ENCODE results near the gene BOC. TPM values are rescaled to one million over a fixed set of nuclear protein-coding genes. Genes with fewer than 3 reads are reported as not detected.

BOC gene
- total and polyA plus RNA-seq, 2 of the 4 experiments (the other 2 are of a cell fraction): 6.8 to 15.2 TPM

GRCh38 chr3:113194823-113195401 lies 16.4 kb upstream of the BOC start:
- H2BK20ac ChIP-seq (ENCODE audit: low read depth, low read length): no peak overlapping the region
- no peak overlapping the region for H3K4ac ChIP-seq (ENCODE audit: low read depth, low read length)
- no peaks in the 10 kb centered on the region for H3K9me1 ChIP-seq (ENCODE audit: insufficient read depth, low read length)
- no peak overlapping the region for H2AK9ac ChIP-seq (replicated peaks; ENCODE audit: low read depth, low read length, poor library complexity)
- no CpG with 5 or more reads among the region's 4 CpGs for WGBS, 2 experiments (ENCODE audit: extremely low coverage in 2 of 2, insufficient read length in 1 of 2)
- ChIA-PET CTCF (no interaction called here), POLR2A (ENCODE audit: unreplicated experiment) (no interaction called here)
- in situ Hi-C loops (cut with MboI; ENCODE audit: low sequenced_read_pairs) (no loop called here), dilution Hi-C loops (cut with HindIII; ENCODE audit: low sequenced_read_pairs, unreplicated experiment) (no loop called here), intact Hi-C loops (cut with micrococcal nuclease) (no loop called here)
- H2AFZ ChIP-seq (replicated peaks; ENCODE audit: low read length, poor library complexity): no peak overlapping the region
- peaks cover 5% of the 10 kb centered on the region; the same call in 1 of the 2 replicates for H3K4me1 ChIP-seq (ENCODE audit: control insufficient read depth, insufficient read depth, low read length)
- peak; percentile 70 for ATAC-seq (ENCODE audit: low read depth)
- no peak overlapping the region for H2BK5ac ChIP-seq (ENCODE audit: low read depth, low read length, poor library complexity, severe bottlenecking)
- H3K4me2 ChIP-seq (ENCODE audit: low read depth, low read length): no peak overlapping the region; the same call in 1 of the 2 replicates
- H3K14ac ChIP-seq (replicated peaks; ENCODE audit: low read depth, low read length): no peak overlapping the region
- H2BK120ac ChIP-seq (ENCODE audit: low read depth, low read length): no peak overlapping the region
- H3K23ac ChIP-seq (ENCODE audit: low read depth, low read length): no peak overlapping the region
- no peak overlapping the region for H3K4me3 ChIP-seq (ENCODE audit: insufficient read depth, low read depth, low read length)
- H2AK5ac ChIP-seq (ENCODE audit: low read depth, low read length): no peak overlapping the region
- peaks cover 7% of the 10 kb centered on the region; the same call in 1 of the 2 replicates for H3K27me3 ChIP-seq (ENCODE audit: control insufficient read depth, insufficient read depth, low read length)
- DNase-seq: peak; percentile 7
- no peak overlapping the region for H3K56ac ChIP-seq (ENCODE audit: extremely low read depth, insufficient read depth, low read length)
- no peaks in the 10 kb centered on the region for H3K36me3 ChIP-seq (ENCODE audit: control insufficient read depth, insufficient read depth, low read length)
- TF ChIP-seq RAD21 (IDR thresholded peaks at IDR 0.05; ENCODE audit: low read length): no peak
- TF ChIP-seq CTCF (conservative IDR thresholded peaks at IDR 0.05; ENCODE audit: low read depth, low read length): no peak
- no peak for TF ChIP-seq SMC3 (IDR thresholded peaks at IDR 0.05; ENCODE audit: low read depth, low read length)
- TF ChIP-seq, protein P1, sequence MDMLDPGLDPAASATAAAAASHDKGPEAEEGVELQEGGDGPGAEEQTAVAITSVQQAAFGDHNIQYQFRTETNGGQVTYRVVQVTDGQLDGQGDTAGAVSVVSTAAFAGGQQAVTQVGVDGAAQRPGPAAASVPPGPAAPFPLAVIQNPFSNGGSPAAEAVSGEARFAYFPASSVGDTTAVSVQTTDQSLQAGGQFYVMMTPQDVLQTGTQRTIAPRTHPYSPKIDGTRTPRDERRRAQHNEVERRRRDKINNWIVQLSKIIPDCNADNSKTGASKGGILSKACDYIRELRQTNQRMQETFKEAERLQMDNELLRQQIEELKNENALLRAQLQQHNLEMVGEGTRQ (IDR thresholded peaks at IDR 0.05; ENCODE audit: low read depth, low read length): no peak
- no peak for TF ChIP-seq MAFK (IDR thresholded peaks at IDR 0.05; ENCODE audit: low read depth, low read length)
- TF ChIP-seq FOS (IDR thresholded peaks at IDR 0.05; ENCODE audit: low read depth, low read length): no peak
- TF ChIP-seq MXI1 (IDR thresholded peaks at IDR 0.05; ENCODE audit: borderline replicate concordance, low read depth, low read length): no peak
- no peak for TF ChIP-seq CEBPB (IDR thresholded peaks at IDR 0.05; ENCODE audit: low read depth, low read length)
- TF ChIP-seq CHD1 (IDR thresholded peaks at IDR 0.05; ENCODE audit: low read depth, low read length): no peak
- TF ChIP-seq ELK1 (IDR thresholded peaks at IDR 0.05; ENCODE audit: borderline replicate concordance, low read depth, low read length): no peak
- no peak for TF ChIP-seq RCOR1 (IDR thresholded peaks at IDR 0.05; ENCODE audit: insufficient replicate concordance, low read length)
- TF ChIP-seq POLR2A (IDR thresholded peaks at IDR 0.05; ENCODE audit: low read depth, low read length): no peak
- TF ChIP-seq BHLHE40 (IDR thresholded peaks at IDR 0.05; ENCODE audit: low read depth, low read length): no peak
- TF ChIP-seq MAZ (IDR thresholded peaks at IDR 0.05; ENCODE audit: borderline replicate concordance, low read depth, low read length): no peak
- TF ChIP-seq RFX5 (IDR thresholded peaks at IDR 0.05; ENCODE audit: low read depth, low read length): no peak
- TF ChIP-seq NFE2L2 (IDR thresholded peaks at IDR 0.05; ENCODE audit: low read depth, low read length): no peak
- no peak overlapping the region; the same call in 1 of the 2 replicates for H3K9ac ChIP-seq (ENCODE audit: low read depth, low read length)
- H4K8ac ChIP-seq (ENCODE audit: low read depth in 2 of 2, low read length in 2 of 2): no peak overlapping the region
- H3K9me3 ChIP-seq (ENCODE audit: control insufficient read depth, insufficient read depth, low read length): no peaks in the 10 kb centered on the region
- no peak overlapping the region for H2BK15ac ChIP-seq (ENCODE audit: low read depth, low read length)
- H3K79me1 ChIP-seq (ENCODE audit: low read depth in 1 of 2, low read length in 2 of 2): no peaks in the 10 kb centered on the region
- no peaks in the 10 kb centered on the region for H4K20me1 ChIP-seq (ENCODE audit: insufficient read depth, low read length)
- peak overlapping the region; percentile 25; the same call in 1 of the 2 replicates for H4K5ac ChIP-seq (ENCODE audit: low read depth, low read length)
- no peak overlapping the region for H3K18ac ChIP-seq (ENCODE audit: low read depth, low read length)
- no peak overlapping the region for H4K91ac ChIP-seq (ENCODE audit: insufficient read depth, low read depth, low read length)
- BruUV-seq (replicated peaks): no TSS peak
- peak overlapping the region; percentile 37; the same call in 1 of the 2 replicates for H3K27ac ChIP-seq (ENCODE audit: insufficient read depth, low read length)
